Gastroesophageal sphincter (tissue), 3 donors: ENCODE measurements around the gene HK2.

Experiments used
- POLR2A ChIP-seq, 2 donors: fragments of 450-650 bp; IDR thresholded peaks; one replicate each; pipeline ENCODE4 v1.6.1; 2017; ENCODE audit warnings: antibody characterized with exemption in 2 of 2, mild to moderate bottlenecking in 2 of 2, moderate library complexity in 1 of 2
- TF ChIP-seq, protein P1 (sequence below), 4 experiments: fragments of 200-600 bp in 2 of 4; fragments of 450-650 bp in 2 of 4; sonication (generic) in 1 of 4; IDR thresholded peaks; one replicate each; pipeline ENCODE4 v1.5.1; 2017 to 2019; ENCODE audit warnings: antibody characterized with exemption in 4 of 4, mild to moderate bottlenecking in 2 of 4, moderate library complexity in 2 of 4

DNA sequence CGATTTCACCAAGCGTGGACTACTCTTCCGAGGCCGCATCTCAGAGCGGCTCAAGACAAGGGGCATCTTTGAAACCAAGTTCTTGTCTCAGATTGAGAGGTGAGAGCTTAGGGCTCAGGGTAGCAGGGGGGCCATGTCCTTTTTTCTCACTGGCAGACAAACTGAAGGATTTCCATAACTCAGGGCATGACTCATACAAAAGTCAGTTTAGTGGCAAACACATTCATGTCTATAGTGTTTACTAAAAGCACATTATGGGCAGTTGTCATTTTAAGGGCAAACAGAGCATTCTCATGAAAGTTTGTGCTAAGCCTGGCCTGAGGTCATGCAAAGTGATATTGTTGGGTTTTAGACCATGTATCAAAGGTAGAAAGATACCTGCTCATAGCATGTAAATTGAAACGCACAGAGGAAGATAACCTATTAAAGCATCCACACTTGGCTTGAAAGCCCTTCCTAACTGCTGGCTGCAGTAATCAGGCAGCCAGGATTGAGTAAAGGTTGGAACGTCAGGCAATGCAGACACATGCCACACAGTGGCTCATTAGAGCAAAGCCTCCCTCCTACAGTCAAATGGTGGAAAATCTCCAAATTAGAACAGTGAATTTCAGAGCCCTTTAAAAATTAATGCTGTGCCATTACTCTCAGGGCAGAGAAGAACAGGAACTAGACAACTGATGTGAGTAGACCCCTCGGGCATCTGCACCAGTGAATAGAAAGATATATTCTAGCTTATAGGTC lies 54.2 kb downstream of the HK2 start:
- TF ChIP-seq POLR2A (IDR thresholded peaks at IDR 0.05): no peak
- TF ChIP-seq, protein P1, sequence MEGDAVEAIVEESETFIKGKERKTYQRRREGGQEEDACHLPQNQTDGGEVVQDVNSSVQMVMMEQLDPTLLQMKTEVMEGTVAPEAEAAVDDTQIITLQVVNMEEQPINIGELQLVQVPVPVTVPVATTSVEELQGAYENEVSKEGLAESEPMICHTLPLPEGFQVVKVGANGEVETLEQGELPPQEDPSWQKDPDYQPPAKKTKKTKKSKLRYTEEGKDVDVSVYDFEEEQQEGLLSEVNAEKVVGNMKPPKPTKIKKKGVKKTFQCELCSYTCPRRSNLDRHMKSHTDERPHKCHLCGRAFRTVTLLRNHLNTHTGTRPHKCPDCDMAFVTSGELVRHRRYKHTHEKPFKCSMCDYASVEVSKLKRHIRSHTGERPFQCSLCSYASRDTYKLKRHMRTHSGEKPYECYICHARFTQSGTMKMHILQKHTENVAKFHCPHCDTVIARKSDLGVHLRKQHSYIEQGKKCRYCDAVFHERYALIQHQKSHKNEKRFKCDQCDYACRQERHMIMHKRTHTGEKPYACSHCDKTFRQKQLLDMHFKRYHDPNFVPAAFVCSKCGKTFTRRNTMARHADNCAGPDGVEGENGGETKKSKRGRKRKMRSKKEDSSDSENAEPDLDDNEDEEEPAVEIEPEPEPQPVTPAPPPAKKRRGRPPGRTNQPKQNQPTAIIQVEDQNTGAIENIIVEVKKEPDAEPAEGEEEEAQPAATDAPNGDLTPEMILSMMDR (IDR thresholded peaks at IDR 0.05): no peak
